COLO829 (cell line): Measurements from ENCODE around the gene ZNF425.
"Not testable (repeated sequence)": the region's sequence is repeated elsewhere in the genome, so short reads cannot be mapped to it uniquely, and the experiment has no call there.

Source experiments
- DNase-seq: peaks from one replicate; pipeline ENCODE4 v3.0.0; 2012; ENCODE audit warnings: low spot score

Gene ZNF425

GRCh38 chr7:149130572-149131198 is 4.6 kb upstream of the ZNF425 start:
- DNase-seq, result no peak

- DNase-seq, result no peak
Observed at GRCh38 chr7:149126662-149127266, 640 bp upstream of the ZNF425 start.

GRCh38 chr7:149125189-149125862 is 798 bp downstream of the ZNF425 start:
- DNase-seq, result no peak

GRCh38 chr7:149109969-149110368 is 16.2 kb downstream of the ZNF425 start:
- no peak for DNase-seq

GRCh38 chr7:149104749-149105148 is 21.4 kb downstream of the ZNF425 start:
- no peak for DNase-seq

GRCh38 chr7:149104214-149104613 is 21.9 kb downstream of the ZNF425 start:
- DNase-seq, result no peak

- DNase-seq, result no peak
Observed at GRCh38 chr7:149103424-149103823, 22.7 kb downstream of the ZNF425 start.

- no peak for DNase-seq
Observed at GRCh38 chr7:149102666-149103065, 23.5 kb downstream of the ZNF425 start.

GRCh38 chr7:149100821-149101220 is 25.3 kb downstream of the ZNF425 start:
- no peak for DNase-seq

GRCh38 chr7:149099058-149099457 is 27.1 kb downstream of the ZNF425 start:
- no peak for DNase-seq

GRCh38 chr7:149097088-149097487 is 29.0 kb downstream of the ZNF425 start:
- no peak for DNase-seq

- no peak for DNase-seq
Observed at GRCh38 chr7:149093228-149093627, 32.9 kb downstream of the ZNF425 start.

GRCh38 chr7:149092244-149092643 is 33.9 kb downstream of the ZNF425 start:
- not testable (repeated sequence) for DNase-seq

GRCh38 chr7:149090397-149091195 is 35.5 kb downstream of the ZNF425 start, which contains the start of gene ZNF786:
ZNF786 (minus strand) TSS chr7:149090718; CDS start chr7:149090640, 78 bp downstream.
- peak; percentile 74 for DNase-seq

- DNase-seq, result no peak
Observed at GRCh38 chr7:149087376-149087775, 38.7 kb downstream of the ZNF425 start.

GRCh38 chr7:149085866-149086265 is 40.3 kb downstream of the ZNF425 start:
- no peak for DNase-seq

- no peak for DNase-seq
Observed at GRCh38 chr7:149084407-149084806, 41.7 kb downstream of the ZNF425 start.

GRCh38 chr7:149081914-149082313 is 44.2 kb downstream of the ZNF425 start:
- DNase-seq, result no peak

GRCh38 chr7:149077594-149077993 is 48.5 kb downstream of the ZNF425 start:
- no peak for DNase-seq

GRCh38 chr7:149075286-149075685 is 50.8 kb downstream of the ZNF425 start:
- no peak for DNase-seq

- no peak for DNase-seq
Observed at GRCh38 chr7:149074116-149074885, 51.8 kb downstream of the ZNF425 start.

GRCh38 chr7:149072438-149072775 is 53.7 kb downstream of the ZNF425 start:
- DNase-seq, result no peak
